Keratinocyte (primary cell): Measurements from ENCODE around the gene PDE6A. TPM values are rescaled to one million over a fixed set of nuclear protein-coding genes. Genes with fewer than 3 reads are reported as not detected.

ENCODE experiments used
- DNase-seq: peaks from one replicate; pipeline ENCODE4 v3.0.0-alpha.2; 2011; ENCODE audit warnings: low read depth, missing footprints, low spot score
- FAIRE-seq: peaks from 2 replicates; lab custom pipeline; 2011; peaks lifted over from hg19 to GRCh38; lab: Jason Lieb, UNC
- H2AFZ ChIP-seq: 2 replicates; pipeline ENCODE4 v1.6.0; 2012; ENCODE audit warnings: low read length, control low read depth, inconsistent platforms; ENCODE audit not compliant: control insufficient read depth
- H3K27ac ChIP-seq: 2 replicates; pipeline ENCODE4 v1.5.1; 2011; ENCODE audit warnings: low read length; ENCODE audit not compliant: control insufficient read depth, insufficient read depth
- H3K27me3 ChIP-seq: 3 replicates; pipeline ENCODE4 v1.6.0; 2011; ENCODE audit warnings: low read length; ENCODE audit not compliant: control insufficient read depth, insufficient read depth; ENCODE audit errors: extremely low read depth
- H3K36me3 ChIP-seq, 2 experiments: 2 replicates in 1 of 2; 3 replicates in 1 of 2; pipeline ENCODE4 v1.5.1; 2011; ENCODE audit warnings: low read length in 2 of 2, mild to moderate bottlenecking in 1 of 2; ENCODE audit not compliant: control insufficient read depth in 2 of 2, insufficient read depth in 2 of 2; ENCODE audit errors: extremely low read depth in 1 of 2
- H3K4me1 ChIP-seq: 3 replicates; pipeline ENCODE4 v1.5.1; 2011; ENCODE audit warnings: low read length; ENCODE audit not compliant: control insufficient read depth, insufficient read depth; ENCODE audit errors: extremely low read depth
- H3K4me2 ChIP-seq: 3 replicates; pipeline ENCODE4 v1.6.0; 2011; ENCODE audit warnings: low read depth, low read length; ENCODE audit not compliant: control insufficient read depth, insufficient read depth; ENCODE audit errors: extremely low read depth
- H3K4me3 ChIP-seq, 3 experiments: fragments of 200-600 bp in 1 of 3; sonication (generic) in 1 of 3; 2 replicates in 2 of 3; 3 replicates in 1 of 3; pipeline ENCODE4 v1.5.1; 2011 to 2016; ENCODE audit warnings: low read length in 3 of 3, mild to moderate bottlenecking in 3 of 3, control low read depth in 2 of 3, inconsistent platforms in 1 of 3, low read depth in 1 of 3, mixed read lengths in 1 of 3, mixed run types in 1 of 3, moderate library complexity in 1 of 3; ENCODE audit not compliant: control insufficient read depth in 2 of 3, insufficient read depth in 2 of 3; ENCODE audit errors: extremely low read depth in 1 of 3
- H3K79me2 ChIP-seq: 2 replicates; pipeline ENCODE4 v1.6.0; 2012; ENCODE audit warnings: low read length; ENCODE audit not compliant: control insufficient read depth, insufficient read depth
- H3K9ac ChIP-seq: 3 replicates; pipeline ENCODE4 v1.6.0; 2011; ENCODE audit warnings: low read length; ENCODE audit not compliant: control insufficient read depth, insufficient read depth; ENCODE audit errors: extremely low read depth
- H3K9me1 ChIP-seq: 3 replicates; pipeline ENCODE4 v1.6.0; 2011; ENCODE audit warnings: low read length; ENCODE audit not compliant: control insufficient read depth, insufficient read depth; ENCODE audit errors: extremely low read depth
- H3K9me3 ChIP-seq: 2 replicates; pipeline ENCODE4 v1.5.1; 2012; ENCODE audit warnings: low read depth, low read length; ENCODE audit not compliant: control insufficient read depth
- H4K20me1 ChIP-seq: 3 replicates; pipeline ENCODE4 v1.6.0; 2011; ENCODE audit warnings: low read length; ENCODE audit not compliant: control insufficient read depth, insufficient read depth; ENCODE audit errors: extremely low read depth
- CTCF ChIP-seq, 3 experiments: IDR thresholded peaks in 1 of 3; conservative IDR thresholded peaks in 1 of 3; optimal IDR thresholded peaks in 1 of 3; 2 replicates in 2 of 3; 3 replicates in 1 of 3; pipeline versions ENCODE3 to v1.5.1; 2011; ENCODE audit warnings: low read length in 3 of 3, mild to moderate bottlenecking in 3 of 3, moderate library complexity in 2 of 3, control low read depth in 1 of 3, inconsistent platforms in 1 of 3; ENCODE audit not compliant: insufficient read depth in 2 of 3; ENCODE audit errors: extremely low read depth in 1 of 3
- EZH2 ChIP-seq: IDR thresholded peaks from one replicate; pipeline ENCODE4 v1.6.1; 2012; ENCODE audit warnings: inconsistent platforms, mild to moderate bottlenecking, low read length, moderate library complexity
- dilution Hi-C: fragments of 300-500 bp; cut with MboI; formaldehyde crosslinking; loops from one replicate; pipeline ENCODE4 v1.7.0; 2020; ENCODE audit warnings: low sequenced_read_pairs; ENCODE audit not compliant: extremely low pct_ligation_motif_present
- polyA plus RNA-seq, 5 experiments: library from polyadenylated mRNA; depleted of rRNA in 3 of 5; stranded (reverse) in 3 of 5; stranded (forward) in 1 of 5; unstranded in 1 of 5; fragments of >200 nt; gene quantifications; 1 replicate in 1 of 5; 2 replicates in 3 of 5; 3 replicates in 1 of 5; pipeline versions ENCODE4 v1.2.1 to v1.2.3, GENCODE V29; 2011 to 2012; ENCODE audit warnings: missing spikeins in 2 of 5, low read depth in 1 of 5, low replicate concordance in 1 of 5

PDE6A gene
- polyA plus RNA-seq, 1 donor (not counting 4 experiments of a cell fraction or from before 2014, with no cell fraction given) = 0.03 TPM

DNA sequence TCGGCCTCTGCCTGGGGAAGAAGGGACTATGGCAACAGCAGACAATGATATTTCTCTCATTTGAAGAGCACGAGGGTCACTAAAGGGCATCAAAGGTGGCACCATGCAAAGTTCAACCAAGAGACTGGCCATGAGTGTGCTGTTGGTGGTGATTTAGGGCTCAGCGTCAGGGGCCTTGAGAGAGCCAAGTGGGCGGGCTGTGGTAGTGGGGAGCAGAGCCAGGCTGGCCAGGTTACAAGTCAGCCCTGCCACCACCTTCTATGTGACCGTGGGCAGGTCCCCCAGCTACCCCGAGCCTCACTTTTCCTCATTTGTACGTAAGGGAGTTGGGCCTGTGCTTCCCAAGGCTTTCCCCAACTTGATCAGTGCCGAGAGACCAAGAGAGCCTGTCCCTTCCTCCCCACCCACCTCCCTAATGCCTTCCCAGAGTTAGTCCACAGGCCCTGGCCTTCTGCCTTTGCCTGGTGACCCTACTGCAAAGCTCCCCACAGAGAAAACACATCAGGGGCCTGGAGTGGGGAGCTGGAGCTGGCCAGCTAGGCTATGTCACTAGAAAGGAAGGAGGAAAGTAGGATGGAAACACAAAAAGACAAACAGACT is 104.3 kb downstream of the PDE6A start:
- H3K4me1 ChIP-seq = peaks cover 11% of the 10 kb centered on the region
- H3K9ac ChIP-seq = no peak overlapping the region
- no peak overlapping the region for H3K4me3 ChIP-seq
- peaks cover 0 to 11% of the 10 kb centered on the region in 2 experiments for H3K36me3 ChIP-seq
- TF ChIP-seq CTCF (optimal IDR thresholded peaks at IDR 0.05 in 1 of 3, IDR thresholded peaks at IDR 0.05 in 1 of 3, conservative IDR thresholded peaks at IDR 0.05 in 1 of 3; ENCODE audit: extremely low read depth in 1 of 3, insufficient read depth in 2 of 3, low read length in 3 of 3) (no peak), EZH2 (no peak)
- H3K9me3 ChIP-seq = no peaks in the 10 kb centered on the region
- no peak for FAIRE-seq
- DNase-seq = no peak
- no peak overlapping the region for H2AFZ ChIP-seq
- dilution Hi-C loops = no loop called here
- H3K9me1 ChIP-seq = no peaks in the 10 kb centered on the region
- H4K20me1 ChIP-seq = no peaks in the 10 kb centered on the region
- no peak overlapping the region for H3K27ac ChIP-seq
- no peaks in the 10 kb centered on the region for H3K79me2 ChIP-seq
- H3K4me2 ChIP-seq = no peak overlapping the region
- no peaks in the 10 kb centered on the region for H3K27me3 ChIP-seq

- Histone ChIP-seq H3K79me2 (no peaks in the 10 kb centered on the region), H3K4me3 (no peak overlapping the region), H3K9me3 (no peaks in the 10 kb centered on the region), H4K20me1 (no peaks in the 10 kb centered on the region), H3K27ac (peak overlapping the region; percentile 10), H3K4me1 (peaks cover 11% of the 10 kb centered on the region), H2AFZ (no peak overlapping the region), H3K27me3 (no peaks in the 10 kb centered on the region), H3K4me2 (no peak overlapping the region), H3K9me1 (no peaks in the 10 kb centered on the region), H3K9ac (no peak overlapping the region), H3K36me3 (peaks cover 0 to 10% of the 10 kb centered on the region in 2 experiments)
- FAIRE-seq (no peak), DNase-seq (no peak)
- dilution Hi-C loops = no loop called here
- TF ChIP-seq EZH2 (no peak), CTCF (optimal IDR thresholded peaks at IDR 0.05 in 1 of 3, IDR thresholded peaks at IDR 0.05 in 1 of 3, conservative IDR thresholded peaks at IDR 0.05 in 1 of 3; ENCODE audit: extremely low read depth in 1 of 3, insufficient read depth in 2 of 3, low read length in 3 of 3) (no peak)
Observed at GRCh38 chr5:149839761-149840160, 104.8 kb downstream of the PDE6A start.
